Endothelial cell of umbilical vein (primary cell): ENCODE data around the gene ANKRD13C. TPM values are rescaled to one million over a fixed set of nuclear protein-coding genes. Genes with fewer than 3 reads are reported as not detected.

Experiments
- BruUV-seq: library from RNA; stranded (reverse); fragments of 400-500 nt; replicated peaks from 2 replicates; lab custom pipeline; 2021; lab: Mats Ljungman, UMichigan
- CTCF ChIA-PET: fragments of 300-600, 350-600 bp; sonication (Branson Sonifier 250); formaldehyde crosslinking; loops from one replicate; lab custom pipeline; 2021; ENCODE audit warnings: antibody characterized with exemption, inconsistent platforms; lab: Charles Lee
- POLR2A ChIA-PET: fragments of 300-600, 350-600 bp; sonication (Branson Sonifier 250); formaldehyde crosslinking; loops from one replicate; lab custom pipeline; 2021; ENCODE audit warnings: antibody characterized with exemption, inconsistent platforms; lab: Charles Lee
- DNase-seq: peaks from one replicate; pipeline ENCODE4 v3.0.0-alpha.2; 2011; ENCODE audit warnings: low read depth, low spot score
- FAIRE-seq: peaks from 2 replicates; lab custom pipeline; 2011; peaks lifted over from hg19 to GRCh38; lab: Jason Lieb, UNC
- H2AFZ ChIP-seq: 2 replicates; pipeline ENCODE4 v1.6.0; 2012; ENCODE audit warnings: low read depth, low read length, control low read depth, inconsistent platforms
- H3K27ac ChIP-seq: 2 replicates; pipeline ENCODE4 v1.5.1; 2011; ENCODE audit warnings: low read depth, mild to moderate bottlenecking, control low read depth, low read length, moderate library complexity; ENCODE audit not compliant: insufficient read depth
- H3K27me3 ChIP-seq, 2 experiments: 2 replicates each; pipeline versions ENCODE4 v1.6.0 to v1.6.1; 2011; ENCODE audit warnings: low read length in 2 of 2, mixed read lengths in 1 of 2; ENCODE audit not compliant: control insufficient read depth in 2 of 2, insufficient read depth in 2 of 2
- H3K36me3 ChIP-seq, 2 experiments: 2 replicates in 1 of 2; 3 replicates in 1 of 2; pipeline ENCODE4 v1.5.1; 2011; ENCODE audit warnings: low read length in 2 of 2, mild to moderate bottlenecking in 1 of 2, moderate library complexity in 1 of 2; ENCODE audit not compliant: control insufficient read depth in 2 of 2, insufficient read depth in 2 of 2; ENCODE audit errors: extremely low read depth in 1 of 2
- H3K4me1 ChIP-seq: 3 replicates; pipeline ENCODE4 v1.5.1; 2011; ENCODE audit warnings: mild to moderate bottlenecking, low read length; ENCODE audit not compliant: control insufficient read depth, insufficient read depth; ENCODE audit errors: extremely low read depth
- H3K4me2 ChIP-seq: 2 replicates; pipeline ENCODE4 v1.6.1; 2011; ENCODE audit warnings: low read length, control low read depth, mixed read lengths; ENCODE audit not compliant: insufficient read depth
- H3K4me3 ChIP-seq, 3 experiments: fragments of 200-600 bp in 1 of 3; sonication (generic), shearing (Covaris generic) in 1 of 3; replicated peaks in 1 of 3; 2 replicates each; pipeline ENCODE4 v1.5.1; 2011 to 2016; ENCODE audit warnings: control low read depth in 3 of 3, low read length in 3 of 3, mild to moderate bottlenecking in 2 of 3, inconsistent platforms in 1 of 3, low read depth in 1 of 3, moderate library complexity in 1 of 3; ENCODE audit not compliant: insufficient read depth in 1 of 3
- H3K79me2 ChIP-seq: 2 replicates; pipeline ENCODE4 v1.6.0; 2012; ENCODE audit warnings: low read length, inconsistent platforms; ENCODE audit not compliant: control insufficient read depth, insufficient read depth
- H3K9ac ChIP-seq: replicated peaks from 2 replicates; pipeline ENCODE3; 2011; ENCODE audit warnings: low read length, control low read depth; ENCODE audit not compliant: insufficient read depth; ENCODE audit errors: extremely low read depth
- H3K9me1 ChIP-seq: replicated peaks from 3 replicates; pipeline ENCODE4 v1.6.0; 2011; ENCODE audit warnings: mild to moderate bottlenecking, low read length; ENCODE audit not compliant: control insufficient read depth, insufficient read depth; ENCODE audit errors: extremely low read depth
- H3K9me3 ChIP-seq: replicated peaks from 2 replicates; pipeline ENCODE4 v1.5.1; 2012; ENCODE audit warnings: low read length, inconsistent platforms; ENCODE audit not compliant: control insufficient read depth, insufficient read depth
- H4K20me1 ChIP-seq: replicated peaks from 2 replicates; pipeline ENCODE3; 2011; ENCODE audit warnings: mild to moderate bottlenecking, low read length; ENCODE audit not compliant: control insufficient read depth, insufficient read depth; ENCODE audit errors: extremely low read depth
- CTCF ChIP-seq, 2 donors: IDR thresholded peaks; 1 replicate in 1 of 2; 2 replicates in 1 of 2; pipeline ENCODE4 v1.5.1; 2011; ENCODE audit warnings: low read length in 2 of 2, mild to moderate bottlenecking in 2 of 2, moderate library complexity in 2 of 2, control low read depth in 1 of 2, inconsistent platforms in 1 of 2, low read depth in 1 of 2; ENCODE audit not compliant: insufficient read depth in 1 of 2; ENCODE audit errors: extremely low read depth in 1 of 2
- EZH2 ChIP-seq: IDR thresholded peaks from 2 replicates; pipeline ENCODE4 v1.6.1; 2012; ENCODE audit warnings: borderline replicate concordance, low read depth, mild to moderate bottlenecking, moderate library complexity, low read length, inconsistent platforms; ENCODE audit not compliant: severe bottlenecking
- FOS ChIP-seq: IDR thresholded peaks from 2 replicates; pipeline ENCODE4 v1.6.1; 2011; ENCODE audit warnings: mild to moderate bottlenecking, low read length, moderate library complexity, borderline replicate concordance; ENCODE audit not compliant: insufficient read depth
- GATA2 ChIP-seq: IDR thresholded peaks from 2 replicates; pipeline ENCODE4 v1.7.0; 2011; ENCODE audit warnings: low read depth, mild to moderate bottlenecking, moderate library complexity, mixed read lengths, low read length; ENCODE audit not compliant: insufficient read length, insufficient read depth
- JUN ChIP-seq: IDR thresholded peaks from 2 replicates; pipeline ENCODE4 v1.6.1; 2011; ENCODE audit warnings: borderline replicate concordance, low read depth; ENCODE audit not compliant: insufficient read length, insufficient read depth
- MAX ChIP-seq: IDR thresholded peaks from 2 replicates; pipeline ENCODE4 v1.6.1; 2011; ENCODE audit not compliant: insufficient read depth, insufficient read length
- MYC ChIP-seq: IDR thresholded peaks from one replicate; pipeline ENCODE4 v1.6.1; 2011; ENCODE audit warnings: mild to moderate bottlenecking, low read depth, low read length
- POLR2A ChIP-seq: IDR thresholded peaks from 2 replicates; pipeline ENCODE4 v1.6.1; 2012; ENCODE audit warnings: low read depth, mild to moderate bottlenecking, control low read depth, low read length
- POLR2AphosphoS5 ChIP-seq: IDR thresholded peaks from 2 replicates; pipeline ENCODE4 v1.6.1; 2012; ENCODE audit warnings: low read depth, mild to moderate bottlenecking, control low read depth, low read length, moderate library complexity; ENCODE audit not compliant: insufficient read depth
- dilution Hi-C: fragments of 300-500 bp; cut with MboI; formaldehyde crosslinking; loops from one replicate; pipeline ENCODE4 v1.15.0; 2019; ENCODE audit warnings: low sequenced_read_pairs; ENCODE audit not compliant: extremely low pct_ligation_motif_present
- intact Hi-C: fragments of 100-400 bp; cut with micrococcal nuclease; formaldehyde crosslinking; loops from one replicate; pipeline ENCODE4 v1.10.0; 2022
- polyA plus RNA-seq, 4 experiments: library from polyadenylated mRNA; depleted of rRNA in 3 of 4; stranded (reverse) in 3 of 4; unstranded in 1 of 4; fragments of >200 nt; gene quantifications; 2 replicates each; pipeline versions ENCODE4 v1.2.1 to v1.2.3, GENCODE V29; 2011 to 2012; ENCODE audit warnings: missing spikeins in 1 of 4
- total RNA-seq: library from RNA; stranded (reverse); gene quantifications from 2 replicates; pipeline ENCODE4 v1.2.3, GENCODE V29; 2021

ANKRD13C gene
- total and polyA plus RNA-seq, 2 donors (not counting 3 experiments of a cell fraction or from before 2014, with no cell fraction given): 4.6 to 17.3 TPM

- Histone ChIP-seq H3K79me2 (no peaks in the 10 kb centered on the region), H3K9me1 (no peaks in the 10 kb centered on the region), H3K36me3 (no peaks in the 10 kb centered on the region), H3K9ac (no peak overlapping the region), H2AFZ (no peak overlapping the region), H3K27ac (no peak overlapping the region), H3K9me3 (no peaks in the 10 kb centered on the region), H3K27me3 (no peaks in the 10 kb centered on the region), H4K20me1 (no peaks in the 10 kb centered on the region), H3K4me2 (no peak overlapping the region), H3K4me3 (no peak overlapping the region), H3K4me1 (no peaks in the 10 kb centered on the region)
- ChIA-PET CTCF (no interaction called here), POLR2A (no interaction called here)
- intact Hi-C loops (no loop called here), dilution Hi-C loops (no loop called here)
- FAIRE-seq (no peak), DNase-seq (no peak)
- TF ChIP-seq MAX (no peak), EZH2 (no peak), FOS (no peak), CTCF (IDR thresholded peaks at IDR 0.05; ENCODE audit: extremely low read depth in 1 of 2, insufficient read depth in 1 of 2, low read depth in 1 of 2, low read length in 2 of 2) (no peak), POLR2A (no peak), GATA2 (no peak)
- BruUV-seq: no TSS peak
These were observed 42.5 kb upstream of the ANKRD13C start for GRCh38 chr1:70397013-70397412.

- no TSS peak for BruUV-seq
- no peaks in the 10 kb centered on the region for H3K9me3 ChIP-seq
- H3K4me1 ChIP-seq: no peaks in the 10 kb centered on the region
- dilution Hi-C loops: no loop called here
- no peak overlapping the region for H3K4me3 ChIP-seq
- H3K27ac ChIP-seq: no peak overlapping the region
- CTCF ChIA-PET: no interaction called here
- H4K20me1 ChIP-seq: no peaks in the 10 kb centered on the region
- FAIRE-seq (no peak), DNase-seq (no peak)
- H3K9ac ChIP-seq: no peak overlapping the region
- no peaks in the 10 kb centered on the region for H3K27me3 ChIP-seq
- H3K9me1 ChIP-seq: no peaks in the 10 kb centered on the region
- no peak overlapping the region for H2AFZ ChIP-seq
- H3K4me2 ChIP-seq: no peak overlapping the region
- intact Hi-C loops: no loop called here
- POLR2A ChIA-PET: no interaction called here
- no peaks in the 10 kb centered on the region for H3K36me3 ChIP-seq
- TF ChIP-seq MYC (no peak), CTCF (IDR thresholded peaks at IDR 0.05; ENCODE audit: extremely low read depth in 1 of 2, insufficient read depth in 1 of 2, low read depth in 1 of 2, low read length in 2 of 2) (no peak), FOS (no peak), JUN (no peak), GATA2 (no peak), EZH2 (no peak), POLR2AphosphoS5 (no peak), POLR2A (no peak), MAX (no peak)
- H3K79me2 ChIP-seq: no peaks in the 10 kb centered on the region
These were observed 42.1 kb upstream of the ANKRD13C start for GRCh38 chr1:70396607-70397006.
